OCI-LY1 (cell line): ENCODE data around the gene ROCK2.

Experiments used
- CTCF ChIP-seq: fragments of 200-600 bp; sonication (generic), shearing (Covaris generic); IDR thresholded peaks from 2 replicates; pipeline ENCODE4 v1.5.1; 2017; ENCODE audit warnings: mild to moderate bottlenecking, antibody characterized with exemption, low read length, moderate library complexity, mixed read lengths
- EZH2 ChIP-seq: fragments of 200-600 bp; sonication (generic), shearing (Covaris generic); IDR thresholded peaks from 2 replicates; pipeline ENCODE4 v1.8.0; 2017; ENCODE audit warnings: borderline replicate concordance, mixed run types, mild to moderate bottlenecking, antibody characterized with exemption, low read length, moderate library complexity, mixed read lengths

- TF ChIP-seq EZH2, result no peak
- no peak for TF ChIP-seq CTCF
These were observed 4.8 kb downstream of the ROCK2 start for GRCh38 chr2:11339508-11340083.
